ENCODE measurements around the gene UNC5CL. TPM values are rescaled to one million over a fixed set of nuclear protein-coding genes. Genes with fewer than 3 reads are reported as not detected.
A peak's percentile ranks its signal among the peaks of the same experiment; 100 is the strongest.

UNC5CL gene
- total RNA-seq, 2 donors from 2014 or later, result 17.4 to 30.3 TPM

GRCh38 chr6:41045664-41046063 is 6.6 kb upstream of the UNC5CL start:
- 28 to 35% methylated on average over 5 of the region's 5 CpGs for WGBS, 2 donors
- ATAC-seq, result peak; percentile 17

GRCh38 chr6:41043151-41043550 is 4.1 kb upstream of the UNC5CL start:
- Histone ChIP-seq H3K9me3 (no peaks in the 10 kb centered on the region), H3K4me3 (no peak overlapping the region), H3K36me3 (replicated peaks in 1 of 2; ENCODE audit: insufficient read depth in 1 of 2, low read depth in 2 of 2) (no peaks in the 10 kb centered on the region), H3K4me1 (peaks cover 70% of the 10 kb centered on the region), H3K27me3 (no peaks in the 10 kb centered on the region), H3K27ac (no peak overlapping the region)
- DNase-seq (no peak), ATAC-seq (no peak)
- WGBS, 2 donors, result 93 to 94% methylated on average over 3 of the region's 3 CpGs
- TF ChIP-seq POLR2A (IDR thresholded peaks at IDR 0.05), result no peak
- TF ChIP-seq CTCF (IDR thresholded peaks at IDR 0.05), result no peak
- intact Hi-C loops (cut with DNase I), result no loop called here

More at GRCh38 chr6:41045664-41046063, 6.6 kb upstream of the UNC5CL start:
- TF ChIP-seq CTCF (IDR thresholded peaks at IDR 0.05), result no peak
- no peak for TF ChIP-seq POLR2A (IDR thresholded peaks at IDR 0.05)
- peaks cover 60% of the 10 kb centered on the region for H3K4me1 ChIP-seq
- no peaks in the 10 kb centered on the region for H3K27me3 ChIP-seq
- H3K9me3 ChIP-seq, result no peaks in the 10 kb centered on the region
- no peak for DNase-seq
- H3K36me3 ChIP-seq (replicated peaks in 1 of 2; ENCODE audit: insufficient read depth in 1 of 2, low read depth in 2 of 2), result no peaks in the 10 kb centered on the region
- peak overlapping the region; percentile 32 to 68 (median 54) for H3K27ac ChIP-seq
- no peak overlapping the region for H3K4me3 ChIP-seq
- intact Hi-C loops (cut with DNase I), result no loop called here

- DNase-seq, result no peak
Observed at GRCh38 chr6:41042226-41043055, 3.4 kb upstream of the UNC5CL start, which contains the start of gene TSPO2. Gene TSPO2 (plus strand): TSS chr6:41042467. CDS start chr6:41042986, 519 bp downstream.

GRCh38 chr6:41040940-41041536 is 2.0 kb upstream of the UNC5CL start:
- no peak for ATAC-seq
- H3K36me3 ChIP-seq (replicated peaks in 1 of 2; ENCODE audit: insufficient read depth in 1 of 2, low read depth in 2 of 2), result no peaks in the 10 kb centered on the region
- H3K4me1 ChIP-seq, result peaks cover 79% of the 10 kb centered on the region
- H3K9me3 ChIP-seq, result no peaks in the 10 kb centered on the region
- intact Hi-C loops (cut with DNase I), result no loop called here
- no peaks in the 10 kb centered on the region for H3K27me3 ChIP-seq
- no peak overlapping the region for H3K4me3 ChIP-seq
- DNase-seq, result no peak
- peak overlapping the region; percentile 81 to 90 (median 86) for H3K27ac ChIP-seq
- WGBS, 2 donors, result 65 to 83% methylated on average over 1 of the region's 1 CpG
- TF ChIP-seq CTCF (IDR thresholded peaks at IDR 0.05) (no peak), POLR2A (IDR thresholded peaks at IDR 0.05) (no peak)

More at GRCh38 chr6:41042226-41043055, 3.4 kb upstream of the UNC5CL start, which contains the start of gene TSPO2:
- Histone ChIP-seq H3K27me3 (no peaks in the 10 kb centered on the region), H3K36me3 (replicated peaks in 1 of 2; ENCODE audit: insufficient read depth in 1 of 2, low read depth in 2 of 2) (no peaks in the 10 kb centered on the region), H3K4me3 (no peak within 1 kb of the TSS), H3K9me3 (no peaks in the 10 kb centered on the region), H3K27ac (peak within 1 kb of the TSS; percentile 81 to 90 (median 86)), H3K4me1 (peaks cover 76% of the 10 kb centered on the region)
- WGBS, 2 donors, result 72 to 82% methylated on average over 7 to 10 of the region's 10 CpGs
- no peak for ATAC-seq
- no peak for TF ChIP-seq CTCF (IDR thresholded peaks at IDR 0.05)
- no peak for TF ChIP-seq POLR2A (IDR thresholded peaks at IDR 0.05)
- intact Hi-C loops (cut with DNase I), result no loop called here
